MG63 (cell line): Measurements from ENCODE around the gene LRRC59. TPM values are rescaled to one million over a fixed set of nuclear protein-coding genes. Genes with fewer than 3 reads are reported as not detected.
"Not testable (repeated sequence)": the region's sequence is repeated elsewhere in the genome, so short reads cannot be mapped to it uniquely, and the experiment has no call there.

Experiments
- DNase-seq: peaks from one replicate; pipeline ENCODE4 v3.0.0-alpha.2; 2020
- H3K27me3 ChIP-seq: fragments of 250-450 bp; sonication (Bioruptor Pico); 2 replicates; pipeline ENCODE4 v1.5.1; 2020; ENCODE audit warnings: mild to moderate bottlenecking, moderate library complexity
- H3K36me3 ChIP-seq: fragments of 250-450 bp; sonication (Bioruptor Pico); 2 replicates; pipeline ENCODE4 v1.5.1; 2020; ENCODE audit warnings: mild to moderate bottlenecking, moderate library complexity
- H3K4me3 ChIP-seq: fragments of 250-450 bp; sonication (Bioruptor Pico); 2 replicates; pipeline ENCODE4 v1.5.1; 2020; ENCODE audit warnings: mild to moderate bottlenecking, moderate library complexity
- H3K9me3 ChIP-seq: fragments of 250-450 bp; sonication (Bioruptor Pico); 2 replicates; pipeline ENCODE4 v1.5.1; 2020; ENCODE audit warnings: mild to moderate bottlenecking, moderate library complexity
- total RNA-seq: library from RNA; depleted of rRNA; stranded (reverse); fragments of >200 nt; shearing (Covaris generic); gene quantifications from 2 replicates; pipeline ENCODE4 v1.2.3, GENCODE V29; 2014; ENCODE audit warnings: low replicate concordance

The LRRC59 gene
- total RNA-seq, 1 experiment from 2014 or later: 417 TPM

GRCh38 chr17:50405351-50405750 is 8.0 kb upstream of the LRRC59 start:
- H3K9me3 ChIP-seq, H3K27me3 ChIP-seq, H3K36me3 ChIP-seq, DNase-seq, H3K4me3 ChIP-seq: not testable (repeated sequence)

- H3K36me3 ChIP-seq: peaks cover 27% of the 10 kb centered on the region
- DNase-seq, H3K9me3 ChIP-seq, H3K4me3 ChIP-seq, H3K27me3 ChIP-seq: not testable (repeated sequence)
These were observed 2.3 kb upstream of the LRRC59 start for GRCh38 chr17:50399591-50399990.

GRCh38 chr17:50398672-50399071 is 1.3 kb upstream of the LRRC59 start:
- H3K4me3 ChIP-seq, DNase-seq, H3K27me3 ChIP-seq, H3K9me3 ChIP-seq: not testable (repeated sequence)
- peaks cover 36% of the 10 kb centered on the region for H3K36me3 ChIP-seq

- Histone ChIP-seq H3K9me3 (no peaks in the 10 kb centered on the region), H3K27me3 (0 out of 2 replicates have a peak, but pooled peaks cover under 1% of the 10 kb centered on the region), H3K4me3 (peak overlapping the region; percentile 95), H3K36me3 (peaks cover 43% of the 10 kb centered on the region)
- no peak for DNase-seq
These were observed 579 bp upstream of the LRRC59 start for GRCh38 chr17:50397919-50398285.

- H3K36me3 ChIP-seq: peaks cover 58% of the 10 kb centered on the region
- DNase-seq: peak; percentile 66
These were observed 837 bp downstream of the LRRC59 start for GRCh38 chr17:50396261-50397110.

GRCh38 chr17:50394711-50395110 is 2.6 kb downstream of the LRRC59 start:
- Histone ChIP-seq H3K9me3 (no peaks in the 10 kb centered on the region), H3K4me3 (peak overlapping the region; percentile 95), H3K36me3 (peaks cover 74% of the 10 kb centered on the region), H3K27me3 (no peaks in the 10 kb centered on the region)
- DNase-seq: no peak

More at GRCh38 chr17:50396261-50397110, 837 bp downstream of the LRRC59 start:
- no peaks in the 10 kb centered on the region for H3K27me3 ChIP-seq
- H3K4me3 ChIP-seq: peak overlapping the region; percentile 95
- no peaks in the 10 kb centered on the region for H3K9me3 ChIP-seq

- DNase-seq: no peak
- no peaks in the 10 kb centered on the region for H3K9me3 ChIP-seq
- H3K36me3 ChIP-seq: peaks cover 84% of the 10 kb centered on the region
- no peak overlapping the region for H3K4me3 ChIP-seq
- H3K27me3 ChIP-seq: no peaks in the 10 kb centered on the region
These were observed 3.6 kb downstream of the LRRC59 start for GRCh38 chr17:50393700-50394099.

- peaks cover 95% of the 10 kb centered on the region for H3K36me3 ChIP-seq
- no peak for DNase-seq
- no peaks in the 10 kb centered on the region for H3K27me3 ChIP-seq
- no peaks in the 10 kb centered on the region for H3K9me3 ChIP-seq
- H3K4me3 ChIP-seq: no peak overlapping the region
These were observed 4.7 kb downstream of the LRRC59 start for GRCh38 chr17:50392621-50393020.

- Histone ChIP-seq H3K36me3 (peaks cover 99% of the 10 kb centered on the region), H3K9me3 (no peaks in the 10 kb centered on the region), H3K4me3 (no peak overlapping the region), H3K27me3 (no peaks in the 10 kb centered on the region)
- DNase-seq: no peak
These were observed 7.8 kb downstream of the LRRC59 start for GRCh38 chr17:50389534-50389933.

GRCh38 chr17:50388728-50389127 is 8.6 kb downstream of the LRRC59 start:
- Histone ChIP-seq H3K27me3 (no peaks in the 10 kb centered on the region), H3K36me3 (peaks cover 99% of the 10 kb centered on the region), H3K9me3 (no peaks in the 10 kb centered on the region), H3K4me3 (no peak overlapping the region)
- no peak for DNase-seq

GRCh38 chr17:50386510-50386909 is 10.8 kb downstream of the LRRC59 start:
- Histone ChIP-seq H3K27me3 (no peaks in the 10 kb centered on the region), H3K9me3 (no peaks in the 10 kb centered on the region), H3K4me3 (no peak overlapping the region), H3K36me3 (peaks cover 98% of the 10 kb centered on the region)
- no peak for DNase-seq

GRCh38 chr17:50382931-50383330 is 14.4 kb downstream of the LRRC59 start:
- peaks cover 97% of the 10 kb centered on the region for H3K36me3 ChIP-seq
- no peaks in the 10 kb centered on the region for H3K27me3 ChIP-seq
- H3K4me3 ChIP-seq: no peak overlapping the region
- DNase-seq: no peak
- no peaks in the 10 kb centered on the region for H3K9me3 ChIP-seq

- no peaks in the 10 kb centered on the region for H3K27me3 ChIP-seq
- no peak for DNase-seq
- H3K4me3 ChIP-seq: no peak overlapping the region
- H3K36me3 ChIP-seq: peaks cover 89% of the 10 kb centered on the region
- no peaks in the 10 kb centered on the region for H3K9me3 ChIP-seq
These were observed 15.4 kb downstream of the LRRC59 start for GRCh38 chr17:50381920-50382319.

GRCh38 chr17:50381260-50381815 is 16.0 kb downstream of the LRRC59 start:
- Histone ChIP-seq H3K9me3 (no peaks in the 10 kb centered on the region), H3K36me3 (peaks cover 83% of the 10 kb centered on the region), H3K4me3 (no peak overlapping the region), H3K27me3 (no peaks in the 10 kb centered on the region)
- no peak for DNase-seq

- Histone ChIP-seq H3K36me3 (peaks cover 79% of the 10 kb centered on the region), H3K9me3 (no peaks in the 10 kb centered on the region), H3K4me3 (no peak overlapping the region), H3K27me3 (no peaks in the 10 kb centered on the region)
- no peak for DNase-seq
These were observed 16.7 kb downstream of the LRRC59 start for GRCh38 chr17:50380369-50381259.

GRCh38 chr17:50379351-50380132 is 17.8 kb downstream of the LRRC59 start:
- Histone ChIP-seq H3K36me3 (peaks cover 70% of the 10 kb centered on the region), H3K4me3 (no peak overlapping the region), H3K27me3 (no peaks in the 10 kb centered on the region), H3K9me3 (no peaks in the 10 kb centered on the region)
- no peak for DNase-seq
